ENCODE measurements around the gene SPSB4.

SPSB4 gene

DNA sequence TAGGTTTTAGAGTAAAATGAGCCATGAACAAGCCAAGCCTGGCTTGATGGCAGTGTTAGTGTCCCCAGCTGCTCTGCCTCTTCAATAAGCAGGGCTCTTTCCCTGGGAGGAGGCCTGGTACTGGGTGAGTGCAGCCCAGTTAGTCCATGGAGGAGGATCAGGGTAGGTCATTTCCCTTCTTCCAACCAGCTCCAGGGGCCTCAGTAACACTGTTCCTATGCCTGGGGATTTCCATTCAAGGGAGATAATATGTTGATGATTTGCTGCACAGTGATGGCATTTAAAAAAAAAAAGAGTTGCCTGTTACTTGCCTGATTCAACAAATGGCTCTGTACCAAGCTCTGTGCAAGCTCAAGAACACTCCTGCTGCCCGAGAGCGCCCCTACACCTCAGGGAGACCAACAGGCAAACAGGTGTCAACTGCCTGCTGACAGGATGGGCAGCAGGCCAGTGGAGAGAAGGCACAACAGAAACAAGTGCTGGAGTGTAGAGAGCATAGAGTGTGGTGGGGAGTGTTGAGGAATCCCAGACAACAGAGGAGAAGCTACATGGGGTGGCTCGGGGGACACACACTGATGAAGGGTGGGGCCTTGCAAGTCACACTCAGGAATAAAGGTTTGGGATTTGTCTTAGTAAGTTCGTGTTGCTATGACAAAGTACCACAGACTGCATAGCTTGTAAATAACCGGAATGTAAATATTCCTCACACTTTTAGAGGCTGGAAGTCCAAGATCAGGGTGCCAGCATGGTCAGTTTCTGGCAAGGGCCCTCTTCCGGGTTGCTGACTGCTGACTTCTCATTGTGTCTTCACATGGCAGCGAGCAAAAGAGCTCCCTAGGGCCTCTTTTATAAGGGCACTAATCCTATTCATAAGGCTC lies 101.9 kb downstream of the SPSB4 start:
- no peak for DNase-seq (ENCODE audit: low read depth)

DNA sequence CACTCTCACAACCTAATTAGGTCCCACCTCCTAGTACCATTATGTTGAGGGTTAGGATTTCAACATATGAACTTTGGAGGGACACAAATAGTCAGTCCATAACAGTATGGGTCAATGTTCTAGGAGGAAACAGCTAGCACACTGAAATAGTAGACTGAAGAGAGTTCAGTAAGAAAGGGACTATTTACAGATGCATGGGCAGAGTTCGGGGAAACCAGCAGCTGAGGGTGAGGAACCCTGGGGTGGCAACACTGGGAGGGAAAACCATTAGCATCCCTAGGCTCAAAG lies 102.5 kb downstream of the SPSB4 start:
- DNase-seq (ENCODE audit: low read depth): no peak

DNA sequence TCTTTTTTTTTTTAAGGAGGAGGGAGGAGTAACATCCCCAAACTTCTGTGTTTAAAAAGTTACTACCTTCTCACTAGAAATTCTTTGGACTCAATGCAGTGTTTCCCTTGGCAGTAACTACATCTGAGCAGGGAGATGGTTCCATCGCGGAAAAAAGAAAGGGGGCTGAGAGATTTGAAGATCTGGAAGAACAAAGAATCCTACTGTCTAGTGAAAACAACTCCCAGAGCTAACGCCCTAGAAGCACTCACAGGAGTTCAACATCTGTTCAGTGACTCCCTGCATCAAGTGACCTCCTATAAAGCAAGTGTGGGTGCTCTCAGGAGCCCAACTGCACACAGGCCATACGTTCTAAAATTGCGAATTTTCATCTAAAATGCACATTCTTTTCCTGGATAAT lies 113.7 kb downstream of the SPSB4 start:
- no peak for DNase-seq (ENCODE audit: low read depth)

DNA sequence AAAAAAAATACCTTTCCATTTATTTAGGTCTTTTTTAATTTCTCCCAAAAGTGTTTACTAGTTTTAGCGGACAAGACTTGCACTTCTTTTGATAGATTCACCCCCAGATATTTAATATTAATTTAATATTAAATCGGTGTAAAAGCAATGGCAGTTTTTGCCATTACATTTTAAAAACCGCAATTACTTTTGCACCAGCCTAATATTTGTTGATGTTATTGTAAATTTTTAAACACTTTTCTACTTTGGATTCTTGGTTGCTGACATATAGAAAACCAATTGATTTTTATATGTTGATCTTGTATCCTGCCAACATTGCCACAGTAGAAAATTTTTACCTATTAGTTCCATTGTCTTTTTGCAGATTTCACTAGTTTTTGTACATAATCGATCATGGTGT lies 116.5 kb downstream of the SPSB4 start:
- no peak for DNase-seq (ENCODE audit: low read depth)

DNA sequence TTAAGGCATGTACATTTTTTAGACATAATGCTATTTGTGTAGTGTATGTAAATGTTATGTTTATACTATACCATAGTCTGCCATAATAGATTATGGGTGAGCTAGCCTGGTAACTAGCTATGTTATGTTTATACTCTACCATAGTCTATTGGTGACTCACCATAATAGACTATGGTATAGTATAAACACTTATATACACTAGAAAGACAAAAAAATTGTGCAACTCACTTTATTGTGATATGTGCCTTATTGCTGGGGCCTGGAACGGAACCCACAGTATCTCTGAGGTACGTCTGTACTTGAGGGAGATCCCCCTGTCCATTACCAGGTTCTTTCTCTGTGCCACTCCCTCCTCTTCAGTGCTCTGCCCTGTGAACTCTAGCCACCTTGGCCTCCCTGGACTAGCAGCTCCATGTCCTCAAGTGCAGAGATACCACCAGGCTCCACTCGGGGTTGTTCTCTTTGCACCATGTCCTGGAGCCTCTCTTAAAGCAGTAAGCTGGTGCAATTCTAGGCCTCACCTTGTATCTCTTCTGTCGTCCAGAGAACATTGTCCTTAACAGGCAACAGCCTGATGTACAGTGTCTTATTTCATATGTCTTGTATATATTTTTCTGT lies 119.6 kb downstream of the SPSB4 start:
- no peak for DNase-seq (ENCODE audit: low read depth)

DNA sequence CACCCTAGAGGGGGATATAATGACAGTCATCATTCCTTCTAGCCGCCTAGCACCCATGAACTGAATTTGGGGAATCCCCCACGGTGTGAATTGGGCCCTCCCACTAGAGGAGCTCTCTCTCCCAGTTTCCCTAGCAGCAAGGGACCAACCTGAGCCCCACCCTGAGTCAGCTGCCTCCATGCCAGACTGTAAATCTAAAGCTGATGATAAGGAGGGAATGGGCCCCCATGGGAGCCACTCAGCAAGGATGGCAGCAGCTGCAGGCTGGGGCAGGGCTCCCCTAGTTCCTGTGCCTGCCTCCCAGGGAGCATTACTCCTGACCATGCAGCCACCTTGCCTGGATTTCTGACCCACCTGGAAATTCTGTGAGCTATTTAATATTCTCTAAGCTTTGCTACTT lies 123.5 kb downstream of the SPSB4 start:
- DNase-seq (ENCODE audit: low read depth): no peak

DNA sequence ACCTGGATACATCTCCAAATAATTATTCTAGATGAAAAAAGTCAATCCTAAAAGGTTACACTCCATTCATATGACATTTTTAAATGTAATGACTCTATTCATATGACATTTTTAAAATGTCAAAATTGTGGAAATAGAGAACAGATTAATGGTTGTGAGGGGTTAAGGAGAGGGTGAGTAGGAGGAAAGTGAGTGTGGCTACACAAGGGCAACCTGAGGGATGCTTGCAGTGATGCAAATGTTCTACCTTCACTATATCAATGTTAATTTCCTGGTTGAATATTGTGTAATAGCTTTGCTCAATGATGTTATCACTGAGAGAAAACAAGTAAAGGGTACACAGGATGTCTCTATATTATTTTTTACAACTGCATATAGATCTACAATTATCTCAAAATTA lies 125.6 kb downstream of the SPSB4 start:
- DNase-seq (ENCODE audit: low read depth): no peak

DNA sequence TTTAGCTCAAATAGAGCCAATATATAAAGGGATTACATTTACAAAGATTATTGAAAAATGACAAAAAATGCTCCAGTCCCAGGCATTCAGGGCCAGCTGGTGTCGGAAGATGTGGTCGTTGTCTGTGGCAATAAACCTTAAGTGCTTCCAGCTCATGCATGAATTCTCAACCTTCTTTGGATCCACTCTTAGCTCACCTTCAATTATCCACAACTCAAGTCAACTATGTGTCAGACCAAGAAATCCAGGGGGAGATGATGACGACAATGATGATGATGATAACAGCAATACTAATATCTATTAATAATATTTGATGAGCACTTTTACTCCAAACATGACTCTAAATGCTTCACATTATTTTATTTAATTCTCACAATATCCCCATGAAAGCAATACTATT lies 126.9 kb downstream of the SPSB4 start:
- no peak for DNase-seq (ENCODE audit: low read depth)

DNA sequence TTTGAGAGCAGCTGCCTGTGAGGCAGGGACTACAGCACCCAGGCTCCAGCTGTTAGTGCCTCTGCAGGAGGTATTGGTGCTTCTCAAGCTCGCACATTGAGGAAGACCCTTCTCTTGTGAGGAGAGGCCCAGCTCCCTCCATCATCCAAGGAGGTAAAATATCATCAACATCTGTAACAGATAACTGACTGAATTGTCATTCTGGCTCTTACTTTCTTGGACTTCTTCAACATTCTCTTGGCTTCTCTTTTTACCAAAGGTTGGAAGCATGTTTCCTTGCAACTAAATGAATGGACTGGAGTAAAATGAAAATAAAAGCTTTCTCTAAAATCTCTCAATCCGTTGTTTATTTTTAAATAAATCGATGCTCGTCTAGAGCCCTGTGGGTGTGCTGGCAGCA lies 127.4 kb downstream of the SPSB4 start:
- no peak for DNase-seq (ENCODE audit: low read depth)

DNA sequence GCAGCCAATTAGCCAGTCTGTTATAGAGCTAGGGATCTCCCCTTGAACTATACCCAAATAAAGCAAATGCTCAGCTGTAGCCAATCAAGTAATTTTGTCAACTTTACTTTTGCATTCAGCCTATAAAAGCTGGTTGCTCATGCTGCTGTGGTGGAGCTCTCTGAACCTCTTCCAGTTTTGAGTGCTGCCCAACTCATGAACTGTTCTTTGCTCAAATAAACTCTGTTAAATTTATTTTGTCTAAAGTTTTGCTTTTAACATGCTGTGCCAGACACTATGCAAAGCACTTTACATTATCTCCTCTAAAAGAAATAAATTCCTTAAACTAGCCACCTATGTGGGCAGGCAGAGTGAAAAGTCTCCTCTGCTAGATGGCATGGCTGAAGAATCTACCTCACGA lies 128.8 kb downstream of the SPSB4 start:
- no peak for DNase-seq (ENCODE audit: low read depth)

DNA sequence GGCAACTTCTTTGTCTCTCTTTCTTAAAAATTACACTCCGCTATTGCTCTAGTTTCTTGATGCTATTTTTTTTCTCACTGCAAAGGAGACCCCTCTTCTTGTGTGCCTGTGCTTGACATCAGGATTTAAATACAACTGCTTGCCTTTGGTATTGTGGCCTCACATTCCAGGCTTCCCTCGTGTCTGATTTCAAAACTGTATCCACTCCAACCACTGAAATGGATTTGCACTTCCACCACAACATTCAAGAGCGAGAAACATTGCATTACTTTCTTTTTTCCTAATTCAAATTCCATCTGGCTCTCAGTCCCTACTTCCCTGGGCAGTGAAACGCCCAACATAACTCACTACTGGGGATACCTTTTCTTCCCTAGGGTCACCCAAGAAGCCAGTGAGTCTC lies 130.0 kb downstream of the SPSB4 start:
- no peak for DNase-seq (ENCODE audit: low read depth)

DNA sequence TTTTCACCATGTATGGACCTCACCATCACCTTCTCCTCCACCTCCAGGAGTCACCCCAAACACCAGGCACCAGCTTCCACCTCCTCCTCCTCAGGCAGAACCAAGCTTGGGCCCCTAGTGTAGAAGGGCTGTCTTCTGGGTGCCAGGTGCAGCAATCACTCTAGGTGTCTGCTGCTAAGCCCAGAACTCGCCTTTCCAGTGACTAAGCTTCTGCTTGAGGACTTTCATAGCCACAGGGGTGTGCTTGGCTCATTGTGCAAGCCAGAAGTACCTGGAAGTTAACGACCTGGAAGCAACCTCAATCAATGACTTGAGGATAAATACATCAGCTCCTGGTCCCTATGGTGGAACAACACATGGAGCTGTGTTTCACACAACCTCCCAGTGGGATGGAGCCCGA lies 130.7 kb downstream of the SPSB4 start:
- no peak for DNase-seq (ENCODE audit: low read depth)

DNA sequence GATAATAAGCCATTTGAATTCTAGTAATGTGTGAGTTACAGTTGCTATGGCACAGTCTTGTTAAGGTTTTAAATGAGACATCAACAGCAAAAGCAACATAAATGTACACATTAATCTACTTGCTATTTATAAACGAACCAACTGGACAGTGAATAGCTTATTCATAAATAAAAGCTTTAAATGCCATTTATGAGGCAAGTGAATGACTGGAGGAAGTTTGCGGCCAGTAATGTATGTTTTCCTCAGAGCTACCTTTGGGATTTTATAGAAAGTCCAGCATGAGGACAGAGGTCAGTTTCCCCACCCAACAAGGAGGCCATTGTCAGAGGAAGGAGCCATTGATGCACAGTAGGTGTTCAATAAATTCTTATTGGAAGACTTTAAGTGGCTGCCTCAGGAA lies 132.5 kb downstream of the SPSB4 start:
- DNase-seq (ENCODE audit: low read depth): no peak

DNA sequence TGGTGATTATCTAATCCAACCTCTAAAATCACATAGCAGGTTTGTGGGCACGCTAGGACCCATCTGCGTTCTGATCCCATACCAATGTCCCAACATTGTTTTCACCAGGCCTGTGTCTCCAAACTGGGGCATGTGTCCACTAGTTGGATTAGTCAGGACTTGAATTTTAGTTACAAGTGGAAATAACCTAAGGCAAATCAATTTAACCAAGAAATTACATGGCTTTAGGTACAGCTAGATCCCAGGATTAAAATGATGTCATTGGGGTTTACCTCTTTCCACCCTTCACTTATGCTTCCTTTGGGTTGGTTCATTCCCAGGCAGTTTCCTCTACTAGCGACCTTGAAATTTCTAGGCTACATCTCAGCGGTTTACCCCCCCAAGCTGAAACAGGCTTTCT lies 133.3 kb downstream of the SPSB4 start:
- DNase-seq (ENCODE audit: low read depth): no peak

DNA sequence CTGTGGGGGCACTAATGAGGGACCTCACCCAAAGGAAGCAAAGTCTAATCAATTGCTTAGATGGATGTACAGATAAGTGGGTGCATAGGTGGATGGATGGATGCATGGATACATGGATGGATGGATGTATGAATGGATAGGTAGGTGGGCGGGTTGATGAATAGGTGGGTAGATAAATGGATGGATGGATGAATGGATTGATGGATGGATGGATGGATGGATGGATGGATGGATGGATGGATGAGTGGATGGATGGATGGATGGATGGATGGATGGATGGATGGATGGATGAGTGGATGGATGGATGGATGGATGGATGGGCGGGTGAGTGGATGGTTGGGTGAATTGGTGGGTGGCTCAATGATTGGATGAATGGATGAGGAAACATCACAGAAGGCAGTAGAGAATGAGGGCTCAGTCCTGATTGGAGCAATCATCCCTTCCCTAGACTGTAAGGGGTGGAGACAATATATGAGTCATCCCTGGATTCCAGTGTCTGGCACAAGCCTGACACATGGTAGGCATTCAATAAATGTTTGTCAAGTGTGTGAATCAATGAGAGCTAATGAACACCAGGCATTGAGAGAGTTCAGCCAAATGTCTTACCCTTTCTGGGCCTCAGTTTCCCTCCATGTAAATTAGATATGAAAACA lies 140.1 kb downstream of the SPSB4 start:
- no peak for DNase-seq (ENCODE audit: low read depth)

DNA sequence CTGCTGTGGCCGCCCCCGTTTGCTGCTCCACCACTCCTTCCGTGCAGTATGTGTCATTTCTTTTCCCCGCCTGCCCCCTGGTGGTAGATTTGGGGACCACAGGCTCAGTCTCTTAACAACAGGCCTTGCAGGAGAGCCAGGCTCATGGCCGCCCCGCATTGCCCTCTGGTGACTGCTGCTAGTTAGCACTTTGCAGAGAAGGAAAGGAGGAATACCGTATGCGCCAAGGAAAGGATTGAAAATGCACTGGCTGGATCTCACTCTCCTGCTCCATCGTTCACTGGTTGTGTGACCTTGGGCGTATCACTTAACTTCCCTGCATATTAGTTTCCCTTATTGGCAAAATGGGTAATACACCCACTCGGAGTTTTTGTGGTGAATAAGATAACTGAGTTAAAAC lies 141.2 kb downstream of the SPSB4 start:
- DNase-seq (ENCODE audit: low read depth): peak; percentile 85

DNA sequence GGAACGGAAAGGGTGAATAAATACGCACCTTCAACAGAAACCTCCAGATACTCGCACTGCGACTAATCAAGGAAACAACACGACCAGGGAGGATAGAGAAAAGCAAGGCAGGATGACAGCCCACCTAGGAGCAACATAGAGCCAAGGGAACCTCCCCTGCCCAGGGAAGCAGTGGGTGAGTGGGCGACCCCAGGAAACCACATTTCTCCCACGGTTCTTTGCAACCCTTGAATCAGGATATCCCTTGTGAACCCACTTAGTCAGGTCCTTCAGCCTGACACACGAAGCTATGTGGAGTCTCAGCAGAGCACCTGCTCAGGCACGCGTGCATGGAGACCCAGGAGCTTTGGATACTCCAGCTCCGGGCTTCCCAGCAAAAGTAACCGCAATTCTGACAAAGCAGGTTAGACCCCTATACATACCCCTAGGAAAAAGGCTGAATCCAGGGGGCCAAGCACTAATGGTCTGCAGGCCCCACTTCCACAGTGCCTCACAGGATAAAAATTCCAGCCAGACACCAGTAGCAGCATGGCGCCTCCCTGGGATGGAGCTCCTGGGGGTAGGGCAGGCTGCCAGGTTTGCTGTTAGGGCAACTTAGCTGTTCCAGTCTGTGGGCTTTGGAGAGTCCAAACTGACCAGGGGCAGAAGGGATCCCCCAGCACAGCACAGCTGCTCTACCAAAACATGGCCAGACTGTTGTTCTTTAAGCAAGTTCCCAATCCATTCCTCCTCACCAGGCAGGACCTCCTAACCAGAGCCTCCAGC lies 142.1 kb downstream of the SPSB4 start:
- no peak for DNase-seq (ENCODE audit: low read depth)

All from stimulated activated CD8-positive, alpha-beta memory T cell treated with anti-CD3 and anti-CD28 coated beads, Interleukin-12 subunit alpha, Interleukin-12 subunit beta, amount 100 ng/mL, for 4 hours (primary cell).